NOMO-1 (cell line): Measurements from ENCODE around the gene RRAGB.
"Not testable (repeated sequence)": the region's sequence is repeated elsewhere in the genome, so short reads cannot be mapped to it uniquely, and the experiment has no call there.

Experiments used
- DNase-seq, 2 experiments: peaks; one replicate each; lab custom pipeline; 2025; ENCODE audit not compliant: unreplicated experiment in 2 of 2; lab: John Stamatoyannopoulos, UW

RRAGB gene

GRCh38 chrX:55717521-55718497, at the start of gene RRAGB:
Gene RRAGB, plus strand, starts transcription at chrX:55717749. Its CDS starts 579 bp downstream, at chrX:55718328.
- peak; percentile 89 to 91 for DNase-seq

- no peak for DNase-seq
Observed at GRCh38 chrX:55668084-55668483, 49.5 kb upstream of the RRAGB start.

GRCh38 chrX:55688579-55688978, 29.0 kb upstream of the RRAGB start:
- DNase-seq, result not testable (repeated sequence)

GRCh38 chrX:55695227-55696018, 22.1 kb upstream of the RRAGB start:
- DNase-seq, result no peak

- DNase-seq, result no peak
Observed at GRCh38 chrX:55697381-55697780, 20.2 kb upstream of the RRAGB start.

- DNase-seq, result no peak
Observed at GRCh38 chrX:55702671-55703070, 14.9 kb upstream of the RRAGB start.

- not testable (repeated sequence) for DNase-seq
Observed at GRCh38 chrX:55703436-55703835, 14.1 kb upstream of the RRAGB start.

GRCh38 chrX:55705066-55705465, 12.5 kb upstream of the RRAGB start:
- DNase-seq, result peak; percentile 29 to 62

GRCh38 chrX:55709735-55710134, 7.8 kb upstream of the RRAGB start:
- no peak for DNase-seq

GRCh38 chrX:55710701-55711100, 6.8 kb upstream of the RRAGB start:
- DNase-seq, result no peak

GRCh38 chrX:55713631-55714030, 3.9 kb upstream of the RRAGB start:
- DNase-seq, result no peak

GRCh38 chrX:55714161-55714560, 3.4 kb upstream of the RRAGB start:
- DNase-seq, result peak; percentile 58 to 94

GRCh38 chrX:55715847-55716246, 1.7 kb upstream of the RRAGB start:
- no peak for DNase-seq

- DNase-seq, result no peak
Observed at GRCh38 chrX:55716937-55717336, 612 bp upstream of the RRAGB start.

- no peak for DNase-seq
Observed at GRCh38 chrX:55731826-55732225, 14.3 kb downstream of the RRAGB start.

GRCh38 chrX:55738969-55739368, 21.4 kb downstream of the RRAGB start:
- no peak for DNase-seq

- DNase-seq, result no peak
Observed at GRCh38 chrX:55742649-55743048, 25.1 kb downstream of the RRAGB start.

- DNase-seq, result not testable (repeated sequence)
Observed at GRCh38 chrX:55748463-55748862, 30.9 kb downstream of the RRAGB start.

- no peak for DNase-seq
Observed at GRCh38 chrX:55750256-55750655, 32.7 kb downstream of the RRAGB start.

GRCh38 chrX:55754861-55755294, 37.3 kb downstream of the RRAGB start:
- DNase-seq, result no peak

GRCh38 chrX:55758033-55758432, 40.5 kb downstream of the RRAGB start:
- no peak for DNase-seq
